NCI-H460 (cell line): ENCODE data around the gene SSBP3. TPM values are rescaled to one million over a fixed set of nuclear protein-coding genes. Genes with fewer than 3 reads are reported as not detected.
"Not testable (repeated sequence)": the region's sequence is repeated elsewhere in the genome, so short reads cannot be mapped to it uniquely, and the experiment has no call there.

Experiments used
- DNase-seq: peaks from one replicate; pipeline ENCODE4 v3.0.0-alpha.2; 2016; ENCODE audit warnings: low read depth; ENCODE audit errors: extremely low read depth
- total RNA-seq: library from RNA; depleted of rRNA; stranded (reverse); fragments of >200 nt; shearing (Covaris generic); gene quantifications from 2 replicates; pipeline ENCODE4 v1.2.3, GENCODE V29; 2014

Gene SSBP3
- total RNA-seq, 1 experiment from 2014 or later = 3.1 TPM

DNA sequence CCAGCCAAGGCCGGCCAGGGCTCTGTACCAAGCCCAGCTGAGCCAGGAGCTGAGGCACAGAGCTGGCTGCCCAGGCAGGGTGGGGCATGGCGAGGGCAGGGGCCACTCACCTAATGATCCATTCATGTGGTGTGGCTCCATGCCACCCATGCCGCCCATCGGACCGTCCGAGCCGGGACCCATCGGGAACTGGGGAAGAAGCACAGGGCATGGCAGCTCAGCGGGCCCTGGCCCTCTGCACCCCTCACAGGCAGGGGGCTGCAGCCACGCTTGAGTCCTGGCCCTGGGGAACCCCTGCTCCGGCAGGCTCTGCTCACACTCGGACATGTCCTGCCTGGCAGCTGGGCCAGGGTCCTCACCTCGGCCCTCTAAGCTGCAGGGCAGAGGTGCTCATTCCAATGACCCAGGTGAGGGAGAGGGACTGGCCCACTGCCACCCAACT lies 177.5 kb downstream of the SSBP3 start:
- DNase-seq = no peak

- no peak for DNase-seq
Measured at GRCh38 chr1:54227891-54228310, 178.3 kb downstream of the SSBP3 start.

DNA sequence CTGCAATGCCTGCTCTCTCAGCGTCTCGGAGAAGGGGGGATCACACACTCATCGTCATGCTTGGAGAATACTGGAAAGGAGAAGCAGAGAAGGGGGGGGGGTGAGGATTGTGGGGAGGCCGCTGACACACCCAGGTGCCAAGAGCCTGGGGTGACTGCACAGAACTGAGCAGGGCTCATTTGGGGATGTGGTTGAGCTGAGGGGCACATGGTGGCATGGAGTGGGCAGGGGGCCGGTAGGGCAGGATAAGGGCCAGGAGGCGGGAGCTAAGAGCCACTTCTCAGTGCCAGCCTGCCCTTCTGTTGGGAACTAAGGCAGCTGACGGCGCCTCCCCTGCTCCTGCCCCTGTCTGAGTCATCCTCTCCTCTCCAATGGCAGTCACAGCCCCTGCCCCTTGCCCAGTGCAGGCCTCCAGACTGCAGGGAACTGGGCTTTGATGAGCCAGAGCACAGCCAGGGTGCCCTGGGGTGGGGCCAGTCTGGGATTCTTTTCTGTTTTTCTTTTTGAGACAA lies 179.0 kb downstream of the SSBP3 start:
- DNase-seq = peak; percentile 23

DNA sequence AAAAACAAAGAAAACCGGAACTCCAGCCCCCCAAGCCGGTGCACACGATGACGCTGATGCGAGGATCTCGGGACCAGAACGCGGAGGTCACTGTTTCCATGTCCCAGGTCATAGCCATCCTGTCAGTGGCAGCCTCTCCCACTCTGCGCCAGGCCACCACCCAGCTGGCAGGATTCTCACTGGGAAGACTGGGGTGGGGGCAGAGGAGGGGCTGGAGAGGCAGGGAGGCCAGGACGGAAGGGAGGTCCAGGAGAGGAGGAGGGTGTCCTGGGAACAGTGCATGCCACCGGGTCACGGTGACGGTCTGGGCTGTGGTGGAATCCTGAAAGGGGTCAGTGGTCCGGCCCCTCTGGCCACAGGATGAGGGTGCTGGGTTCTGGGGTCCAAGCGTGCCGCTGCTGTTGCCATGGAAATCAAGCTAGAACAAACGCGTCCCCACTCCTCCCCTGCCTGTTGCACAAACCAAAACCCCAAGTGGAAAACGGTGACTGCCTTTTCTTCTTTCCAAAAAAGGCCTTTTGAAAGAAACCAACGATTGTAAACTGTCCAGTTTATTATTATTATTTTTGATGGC lies 180.1 kb downstream of the SSBP3 start:
- no peak for DNase-seq

DNA sequence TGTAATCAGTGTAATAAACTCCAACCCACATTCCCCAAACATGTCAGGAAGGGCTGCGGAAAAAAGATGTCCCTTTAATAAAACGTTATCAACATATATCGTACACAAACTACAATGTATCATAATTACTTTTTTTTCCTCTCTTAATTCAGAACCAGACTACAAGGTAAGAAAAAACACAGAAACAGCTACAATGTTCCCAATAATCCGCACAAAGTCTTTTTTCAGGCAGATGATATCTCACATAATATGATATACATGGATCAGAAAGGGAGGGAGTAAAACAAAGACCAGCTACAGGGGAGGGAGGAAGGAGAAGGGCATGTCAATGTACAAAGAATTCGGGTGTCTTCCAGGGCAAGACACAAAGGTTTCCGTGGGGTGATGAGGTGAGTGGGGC lies 180.8 kb downstream of the SSBP3 start:
- DNase-seq = no peak

DNA sequence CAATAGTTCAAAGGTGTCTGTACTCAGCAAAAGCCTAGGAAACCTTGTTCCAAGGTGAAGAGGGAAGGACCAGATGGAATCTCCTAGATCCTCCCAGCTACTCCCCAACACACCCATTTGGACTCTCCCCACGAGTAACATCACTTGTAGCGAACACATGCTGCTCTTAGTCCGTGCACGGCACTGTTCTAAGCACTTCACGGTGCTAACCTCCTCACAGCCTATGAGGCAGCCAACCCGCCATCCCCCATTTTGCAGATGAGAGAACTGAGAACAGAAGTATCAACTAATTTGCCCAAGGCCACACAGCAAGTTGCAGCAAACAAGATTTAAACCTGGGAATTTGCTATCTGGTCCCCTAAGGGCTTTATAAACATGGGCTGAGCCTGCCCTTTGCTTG lies 182.0 kb downstream of the SSBP3 start:
- DNase-seq = no peak

DNA sequence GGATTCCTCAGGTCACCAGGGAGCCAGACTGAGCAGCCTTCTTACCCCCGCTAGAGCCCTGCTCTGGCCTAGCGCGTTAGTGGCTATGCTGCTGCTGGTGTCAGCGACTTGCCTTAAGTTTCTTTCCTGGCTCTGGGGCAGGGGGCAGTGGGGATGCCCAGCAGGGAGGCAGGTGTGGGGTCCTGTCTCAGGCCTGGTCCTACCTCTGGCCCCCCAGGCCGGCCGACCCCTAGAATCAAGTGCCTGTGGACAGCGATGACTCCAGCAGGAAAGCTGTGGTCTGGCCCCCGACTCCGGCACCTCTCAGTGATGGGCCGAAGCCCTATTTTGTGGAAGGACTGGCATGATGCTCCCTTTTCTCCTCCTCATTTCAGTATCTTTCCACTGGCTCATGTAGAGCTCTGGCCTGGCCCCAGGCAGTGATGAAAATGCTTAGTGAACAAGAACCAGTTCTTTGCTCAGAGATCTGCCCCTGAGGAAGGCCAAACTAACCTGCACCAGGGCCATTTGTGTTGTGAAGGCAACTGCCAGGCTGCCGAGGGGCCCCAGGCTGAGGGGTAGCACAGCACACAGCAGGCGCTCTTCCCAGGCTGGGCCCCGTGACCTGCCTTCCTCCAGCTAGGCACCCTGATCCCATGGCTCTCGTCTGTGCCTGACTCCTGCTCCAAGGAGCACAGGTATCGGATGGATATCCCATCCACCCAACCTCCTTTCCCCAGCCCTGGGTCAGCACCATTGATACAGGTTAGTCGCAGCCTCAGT lies 182.6 kb downstream of the SSBP3 start:
- no peak for DNase-seq

GRCh38 chr1:54222711-54223110 lies 183.5 kb downstream of the SSBP3 start:
- DNase-seq = no peak

DNA sequence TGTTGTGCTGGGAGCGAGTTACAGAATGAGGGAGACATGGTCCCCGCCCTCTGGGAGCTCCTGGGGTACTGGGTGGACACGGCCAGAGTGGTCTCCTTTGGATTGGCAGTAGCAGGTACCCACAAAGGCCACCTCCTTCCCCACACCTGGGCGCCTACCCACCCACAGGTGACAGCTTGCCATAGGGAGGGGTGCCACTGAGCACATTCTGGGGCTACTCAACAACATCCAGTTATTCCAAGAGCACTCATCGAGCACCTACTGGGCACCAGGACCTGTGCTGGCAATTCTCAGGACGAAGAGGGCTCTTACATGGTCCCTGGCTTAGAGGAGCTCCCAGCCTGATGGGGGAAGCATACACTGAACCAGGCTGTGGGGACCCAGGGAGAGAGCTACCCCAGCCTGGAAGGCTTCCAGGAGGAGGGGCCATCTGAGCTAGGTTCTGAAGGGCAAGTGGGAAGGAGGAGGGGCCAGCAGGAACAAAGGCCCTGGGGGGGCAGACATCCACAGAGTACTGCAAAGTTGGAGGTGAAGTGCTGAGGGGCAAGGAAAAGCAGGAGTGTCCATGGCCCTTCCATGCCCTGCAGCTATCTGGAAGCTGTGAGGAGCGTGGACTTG lies 184.2 kb downstream of the SSBP3 start:
- DNase-seq = no peak

DNA sequence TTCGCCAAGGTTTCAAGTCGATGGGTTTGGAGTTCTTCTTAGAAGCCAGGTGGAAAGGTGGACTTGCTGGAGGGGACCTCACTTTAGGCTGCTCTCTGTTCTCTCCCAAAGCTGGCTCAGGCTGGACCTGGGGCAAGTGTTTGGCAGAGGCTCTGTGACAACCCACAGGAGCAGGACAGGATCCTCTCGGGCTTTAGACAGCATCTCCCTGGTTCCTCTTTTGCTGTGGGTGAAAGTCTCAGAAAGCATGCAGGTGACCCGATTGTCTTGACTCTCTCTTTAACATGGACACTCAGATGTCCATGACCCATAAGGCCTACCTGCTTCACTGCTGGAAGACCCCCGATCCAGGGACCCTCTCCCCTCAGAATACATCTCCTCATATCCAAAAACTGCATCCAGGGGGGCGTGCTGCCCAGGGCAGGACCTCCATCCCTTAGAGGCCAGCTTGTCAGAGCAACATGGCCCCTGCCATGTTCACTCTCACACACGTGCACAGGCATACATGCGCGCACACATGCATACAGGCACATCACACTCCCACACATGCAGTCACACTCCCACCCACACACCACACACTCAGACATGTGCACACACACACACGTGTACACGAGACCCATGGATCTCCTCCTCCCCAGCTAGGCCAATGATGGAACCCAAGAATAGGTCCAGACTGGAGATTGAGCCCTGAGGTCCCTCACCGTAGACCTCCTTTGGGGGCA lies 184.9 kb downstream of the SSBP3 start:
- no peak for DNase-seq

DNA sequence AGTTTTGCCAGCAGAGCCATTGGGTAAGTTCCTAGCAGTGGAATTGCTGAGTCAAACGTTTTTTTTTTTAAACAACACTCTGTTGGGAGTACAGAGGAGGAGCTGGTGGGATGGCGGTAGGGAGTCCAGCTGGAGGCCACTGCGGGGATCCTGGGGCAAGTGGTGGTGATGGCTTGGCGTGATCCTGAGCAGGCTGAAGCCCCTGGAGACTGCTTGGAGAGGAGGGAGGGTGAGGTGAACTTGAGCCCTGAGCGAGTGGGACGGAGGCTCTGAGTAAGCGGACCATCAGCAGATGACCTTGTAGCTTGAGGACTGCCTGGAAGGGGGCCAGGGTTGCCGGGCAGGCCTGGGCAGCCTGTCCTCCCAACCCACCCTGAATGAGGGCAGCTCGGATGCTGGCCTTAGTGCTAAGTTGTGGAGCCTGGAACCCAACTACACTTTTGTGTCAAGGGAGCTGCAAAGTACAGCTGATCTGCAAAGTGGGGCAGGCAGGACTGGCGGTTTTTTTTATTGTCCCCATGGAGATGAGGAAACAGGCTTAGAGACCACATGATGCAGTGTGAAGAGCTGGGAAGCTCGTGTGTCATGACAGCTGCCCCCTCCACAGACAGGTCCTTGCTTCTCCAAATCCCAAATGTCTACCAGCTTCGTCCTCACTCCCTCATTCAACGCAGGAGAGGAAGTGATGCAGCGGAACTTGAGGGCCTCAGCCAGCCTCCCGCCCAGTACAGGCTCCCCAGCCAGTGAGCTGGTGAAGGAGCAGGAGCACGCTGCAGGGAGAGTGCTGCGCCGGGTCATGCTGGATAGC lies 186.0 kb downstream of the SSBP3 start:
- no peak for DNase-seq

- DNase-seq = no peak
Measured at GRCh38 chr1:54219688-54220003, 186.5 kb downstream of the SSBP3 start.

DNA sequence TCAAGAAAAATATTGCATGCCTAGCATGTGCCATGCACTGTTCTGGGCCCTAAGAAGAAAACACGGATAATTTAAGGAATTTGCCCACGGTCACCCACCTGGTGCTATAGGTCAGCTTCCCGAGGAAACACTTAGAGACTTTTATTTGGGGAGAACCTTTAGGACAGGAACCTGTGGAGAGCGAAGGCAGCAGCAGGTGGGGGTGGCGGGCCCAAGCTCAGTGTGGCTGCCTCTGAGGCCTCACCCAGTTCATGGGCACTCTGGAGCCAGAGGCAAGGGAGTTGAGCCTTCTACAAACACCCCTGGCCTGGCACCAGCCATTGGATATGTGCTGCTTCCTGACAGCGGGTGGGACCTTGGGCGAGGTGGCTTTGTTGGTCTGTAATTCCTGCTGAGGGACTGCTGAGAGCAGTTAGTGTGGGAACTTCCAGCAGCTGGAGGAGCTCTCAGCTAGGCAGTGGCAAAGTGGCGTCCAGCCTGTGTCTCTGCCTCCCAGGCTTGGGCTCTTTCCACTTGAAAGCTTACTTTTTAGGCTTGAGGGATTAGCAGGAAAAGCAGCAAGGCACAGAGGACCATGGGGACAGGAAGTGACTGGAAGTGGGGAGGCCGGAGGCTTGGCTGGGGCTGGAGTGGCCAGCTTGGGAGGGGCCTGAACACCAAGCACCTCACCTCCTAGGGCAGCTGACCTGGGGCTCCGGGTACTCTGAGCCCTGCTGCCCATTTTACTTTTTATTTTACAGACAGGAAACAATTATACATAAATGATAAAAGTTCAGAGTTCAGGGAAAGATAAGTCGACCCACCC lies 187.1 kb downstream of the SSBP3 start:
- no peak for DNase-seq

DNA sequence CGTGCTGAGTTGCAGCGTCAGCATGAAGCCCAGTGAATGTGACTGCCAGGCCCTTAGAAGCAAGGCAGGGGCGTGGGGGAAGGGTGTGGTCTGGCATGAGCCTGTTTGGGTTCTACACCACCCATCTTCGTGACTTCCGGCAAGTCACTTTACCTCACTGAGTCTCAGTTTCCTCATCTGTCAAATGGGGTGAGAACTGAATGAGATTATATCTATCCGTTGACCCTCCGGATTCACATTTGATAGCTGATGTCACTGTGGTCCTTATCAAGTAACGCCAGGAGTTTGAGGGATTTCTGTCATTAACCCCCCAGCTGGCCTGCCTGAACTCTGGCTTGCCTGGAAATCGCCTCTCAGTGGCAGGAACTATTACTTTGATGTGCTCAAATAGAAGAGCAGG lies 190.7 kb downstream of the SSBP3 start:
- DNase-seq = no peak

DNA sequence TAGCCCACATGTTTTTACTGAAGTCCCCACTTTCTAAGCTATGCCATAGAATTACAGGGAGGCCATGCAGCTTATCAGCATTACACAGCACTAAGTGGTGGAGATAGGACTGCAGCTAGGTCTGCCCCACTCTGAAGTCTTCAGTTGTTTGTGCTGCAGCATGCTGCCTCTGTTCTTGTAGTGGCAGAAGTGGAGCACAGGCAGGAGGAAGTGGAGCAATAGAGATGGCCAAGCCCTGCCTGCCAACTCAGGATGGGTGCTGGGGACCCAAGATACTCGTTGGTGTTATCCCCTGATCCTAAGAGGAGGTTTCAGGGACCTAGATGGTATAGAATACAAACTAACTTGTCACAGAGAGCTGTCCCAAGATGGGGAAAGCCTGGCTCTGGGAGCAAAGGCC lies 193.3 kb downstream of the SSBP3 start:
- DNase-seq = no peak

DNA sequence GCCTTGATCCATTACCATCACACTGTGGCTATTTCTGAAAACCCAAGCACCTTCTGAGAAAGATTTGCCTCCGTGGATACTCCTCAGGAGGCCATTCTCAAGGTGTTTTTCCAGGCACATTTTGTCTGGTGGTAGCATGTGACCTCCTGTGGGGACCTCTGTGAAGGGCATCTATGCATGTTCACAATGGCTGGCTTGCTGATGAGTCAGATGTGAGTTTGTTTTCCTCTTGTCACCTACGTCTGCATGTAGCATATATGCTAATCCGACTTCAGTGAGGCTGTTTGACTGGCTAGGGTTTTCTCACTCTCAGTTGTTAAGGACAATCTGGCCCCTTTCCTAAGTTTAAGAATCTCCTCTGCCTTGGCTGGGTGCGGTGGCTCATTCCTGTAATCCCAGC lies 198.3 kb downstream of the SSBP3 start:
- DNase-seq = not testable (repeated sequence)

DNA sequence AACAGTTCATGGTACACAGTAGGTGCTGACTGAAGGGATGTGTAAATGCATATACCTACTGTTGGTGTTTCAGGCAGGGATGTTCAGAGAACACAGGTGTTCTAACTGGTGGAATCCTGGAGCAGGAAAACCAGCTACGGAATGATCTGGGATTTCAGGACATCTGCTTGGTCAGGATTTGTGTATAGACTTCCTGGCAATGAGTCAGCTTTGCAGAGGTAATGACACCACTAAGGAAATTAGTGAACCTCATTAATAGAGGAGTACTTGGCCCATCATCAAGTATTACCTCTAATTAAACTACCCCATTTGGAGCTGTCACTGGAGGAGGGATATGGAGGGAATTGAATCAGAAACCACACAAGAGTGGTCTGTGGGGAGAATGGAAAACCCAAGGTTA lies 198.9 kb downstream of the SSBP3 start:
- DNase-seq = no peak

DNA sequence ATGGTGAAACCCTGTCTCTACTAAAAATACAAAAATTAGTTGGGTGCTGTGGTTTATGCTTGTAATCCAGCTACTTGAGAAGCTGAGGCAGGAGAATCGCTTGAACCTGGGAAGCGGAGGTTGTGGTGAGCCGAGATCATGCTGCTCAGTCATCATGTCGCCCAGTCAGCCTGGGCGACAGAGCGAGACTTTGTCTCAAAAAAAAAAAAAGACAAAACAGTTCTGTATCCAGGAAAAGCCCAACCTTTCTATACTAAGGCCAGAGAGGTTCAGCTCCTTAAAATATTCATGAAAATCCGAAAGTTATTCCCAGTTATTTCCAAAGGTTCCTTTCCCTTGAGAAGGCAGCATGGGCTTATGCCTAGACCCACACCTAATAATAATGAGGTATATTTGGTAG lies 202.0 kb downstream of the SSBP3 start:
- DNase-seq = no peak

DNA sequence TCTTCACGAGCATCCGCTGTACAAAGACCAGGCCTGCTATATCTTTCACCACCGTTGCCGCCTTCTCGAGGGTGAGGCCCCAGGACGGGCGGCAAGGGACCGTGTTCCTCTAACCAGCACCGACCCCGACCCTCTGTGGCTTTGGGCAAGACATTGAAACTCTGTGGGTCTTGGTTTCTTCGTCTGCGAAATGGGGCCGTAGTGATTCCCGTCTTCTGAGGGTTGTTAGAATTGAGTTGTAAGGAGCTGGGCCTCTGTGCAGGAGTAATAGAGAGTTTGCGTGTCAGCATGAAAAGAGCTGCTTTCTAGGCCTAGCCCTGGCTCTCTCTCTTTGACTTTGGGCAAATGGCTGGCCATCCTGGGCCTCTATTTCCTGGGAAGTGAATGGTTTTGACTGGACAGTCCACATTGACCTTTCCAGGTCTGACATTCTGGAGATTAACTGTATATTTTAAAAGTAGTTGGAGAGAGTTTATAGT lies 205.6 kb downstream of the SSBP3 start:
- DNase-seq = no peak
